GM12872 (cell line): ENCODE data around the gene AGBL1.

ENCODE experiments used
- CTCF ChIP-seq: IDR thresholded peaks from 3 replicates; pipeline ENCODE4 v1.5.1; 2011; ENCODE audit warnings: low read depth, mild to moderate bottlenecking, low read length, moderate library complexity; ENCODE audit not compliant: insufficient read depth

The AGBL1 gene

GRCh38 chr15:86691091-86691663 lies 611.5 kb downstream of the AGBL1 start:
- 0 out of 3 replicates have a peak, but pooled peaks have one; percentile 7 for TF ChIP-seq CTCF

- no peak for TF ChIP-seq CTCF
Measured at GRCh38 chr15:86700864-86701610, 621.4 kb downstream of the AGBL1 start.

- TF ChIP-seq CTCF = no peak
Measured at GRCh38 chr15:86701611-86701963, 621.9 kb downstream of the AGBL1 start.

GRCh38 chr15:86706813-86707212 lies 627.1 kb downstream of the AGBL1 start:
- TF ChIP-seq CTCF = no peak

GRCh38 chr15:86711476-86711875 lies 631.8 kb downstream of the AGBL1 start:
- no peak for TF ChIP-seq CTCF

GRCh38 chr15:86714241-86714640 lies 634.6 kb downstream of the AGBL1 start:
- no peak for TF ChIP-seq CTCF

- TF ChIP-seq CTCF = no peak
Measured at GRCh38 chr15:86725628-86726027, 646.0 kb downstream of the AGBL1 start.
